ENCODE results near the gene GALNT13.

DNA sequence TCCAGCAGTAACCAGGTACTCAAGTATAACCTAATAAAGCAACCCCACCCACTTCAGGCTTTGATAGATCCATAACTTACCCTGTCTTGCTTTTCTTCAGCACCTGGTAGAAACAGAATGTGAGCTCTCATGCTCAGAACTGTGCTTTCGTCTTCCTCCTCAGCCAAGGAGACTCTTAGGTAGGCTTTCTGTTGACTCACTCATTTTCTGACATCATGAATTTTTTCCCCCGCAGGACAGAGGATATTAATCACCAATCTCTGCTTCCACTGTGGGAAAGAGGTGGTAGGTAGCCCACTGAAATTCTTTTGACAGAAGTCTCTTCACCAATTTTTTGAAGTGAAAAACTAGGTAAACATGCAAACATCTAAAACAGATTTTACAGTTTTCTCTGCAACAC is 585.6 kb downstream of the GALNT13 start:
- no peak for TF ChIP-seq ZFX (IDR thresholded peaks at IDR 0.05; ENCODE audit: borderline replicate concordance)
- TF ChIP-seq, protein P1, sequence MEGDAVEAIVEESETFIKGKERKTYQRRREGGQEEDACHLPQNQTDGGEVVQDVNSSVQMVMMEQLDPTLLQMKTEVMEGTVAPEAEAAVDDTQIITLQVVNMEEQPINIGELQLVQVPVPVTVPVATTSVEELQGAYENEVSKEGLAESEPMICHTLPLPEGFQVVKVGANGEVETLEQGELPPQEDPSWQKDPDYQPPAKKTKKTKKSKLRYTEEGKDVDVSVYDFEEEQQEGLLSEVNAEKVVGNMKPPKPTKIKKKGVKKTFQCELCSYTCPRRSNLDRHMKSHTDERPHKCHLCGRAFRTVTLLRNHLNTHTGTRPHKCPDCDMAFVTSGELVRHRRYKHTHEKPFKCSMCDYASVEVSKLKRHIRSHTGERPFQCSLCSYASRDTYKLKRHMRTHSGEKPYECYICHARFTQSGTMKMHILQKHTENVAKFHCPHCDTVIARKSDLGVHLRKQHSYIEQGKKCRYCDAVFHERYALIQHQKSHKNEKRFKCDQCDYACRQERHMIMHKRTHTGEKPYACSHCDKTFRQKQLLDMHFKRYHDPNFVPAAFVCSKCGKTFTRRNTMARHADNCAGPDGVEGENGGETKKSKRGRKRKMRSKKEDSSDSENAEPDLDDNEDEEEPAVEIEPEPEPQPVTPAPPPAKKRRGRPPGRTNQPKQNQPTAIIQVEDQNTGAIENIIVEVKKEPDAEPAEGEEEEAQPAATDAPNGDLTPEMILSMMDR (IDR thresholded peaks at IDR 0.05), result no peak
